ENCODE results near the gene HNRNPA3. TPM values are rescaled to one million over a fixed set of nuclear protein-coding genes. Genes with fewer than 3 reads are reported as not detected.

The HNRNPA3 gene
- polyA plus RNA-seq, 3 donors: 26.5 to 71.7 (median 43.0) TPM

DNA sequence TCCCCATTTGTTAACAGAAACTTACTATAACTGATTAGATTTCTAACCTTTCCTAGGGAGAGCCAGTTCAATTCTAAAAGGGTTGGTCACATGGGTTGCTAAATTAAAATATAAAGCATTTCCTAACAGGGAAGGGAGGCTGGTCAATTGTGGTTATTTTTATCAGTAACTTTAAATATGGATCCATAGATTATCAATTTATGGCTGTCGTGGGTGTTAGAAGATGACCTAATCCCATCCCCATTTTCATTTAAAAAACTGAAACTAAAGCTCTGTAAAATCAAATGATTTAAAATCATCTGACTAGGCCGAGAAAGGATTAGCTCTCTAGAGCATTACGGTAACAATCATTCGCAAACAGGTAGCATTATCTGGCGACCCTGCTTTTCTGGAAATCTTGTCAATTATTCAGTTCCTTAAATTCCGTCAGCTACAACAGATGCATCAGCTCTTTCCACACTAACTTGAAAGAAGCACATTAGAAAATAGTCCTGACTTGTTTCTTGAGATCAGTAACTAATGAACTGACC lies 953 bp upstream of the HNRNPA3 start:
- WGBS (ENCODE audit: insufficient coverage): 0% methylated on average over 4 of the region's 6 CpGs
- Mint-ChIP-seq H3K4me1 (peaks cover 37% of the 10 kb centered on the region), H3K4me3 (peak overlapping the region; percentile 88 to 94)

More for the DNA sequence above, 953 bp upstream of the HNRNPA3 start:
- peak overlapping the region; percentile 99 to 100 for H3K27ac ChIP-seq (ENCODE audit: low read depth in 1 of 2, low read length in 2 of 2)
- H3K4me3 ChIP-seq (replicated peaks in 1 of 3; ENCODE audit: low read depth in 2 of 3, low read length in 3 of 3): peak overlapping the region; percentile 52 to 96 (median 59)
- H4K20me1 ChIP-seq (ENCODE audit: insufficient read depth, low read length): peaks cover 35% of the 10 kb centered on the region
- intact Hi-C loops (cut with micrococcal nuclease): loop anchor here in 1 of 2 donors (2.0 to 5.0 kb wide), 2 partner anchors 44 to 53 kb away; partner anchors contain the start of gene NFE2L2
- H3K4me1 ChIP-seq (ENCODE audit: control insufficient read depth in 1 of 2, insufficient read depth in 2 of 2, low read length in 2 of 2): peaks cover 22 to 28% of the 10 kb centered on the region in 2 donors
- Mint-ChIP-seq H3K27ac (peak overlapping the region; percentile 99 to 100 (median 100)), H3K36me3 (peaks cover 22 to 25% of the 10 kb centered on the region in 2 donors), H3K9me3 (peaks cover 0 to 3% (median 0%) of the 10 kb centered on the region in 7 donors), H3K27me3 (ENCODE audit: low read depth in 3 of 3) (no peaks in the 10 kb centered on the region)
- no peaks in the 10 kb centered on the region for H3K27me3 ChIP-seq (ENCODE audit: control insufficient read depth in 2 of 2, insufficient read depth in 2 of 2, low read length in 2 of 2)
- peaks cover 51% of the 10 kb centered on the region for H3K79me2 ChIP-seq (ENCODE audit: insufficient read depth, low read length)
- peak overlapping the region; percentile 98 for H3K9ac ChIP-seq (ENCODE audit: insufficient read depth, low read length, poor library complexity, severe bottlenecking)
- H3K9me3 ChIP-seq (replicated peaks in 1 of 2; ENCODE audit: control insufficient read depth in 1 of 2, insufficient read depth in 1 of 2, low read length in 2 of 2): no peaks in the 10 kb centered on the region
- peak overlapping the region; percentile 8 for H2AFZ ChIP-seq (ENCODE audit: insufficient read depth, low read depth, low read length, poor library complexity, severe bottlenecking)
- no peak for TF ChIP-seq CTCF (IDR thresholded peaks at IDR 0.05)
- H3K4me2 ChIP-seq (replicated peaks; ENCODE audit: extremely low read depth, low read length, poor library complexity, severe bottlenecking): peak overlapping the region; percentile 67
- peak in 1 of 3 donors; percentile 55 for DNase-seq
- peaks cover 14 to 21% of the 10 kb centered on the region in 2 donors for H3K36me3 ChIP-seq (replicated peaks in 1 of 2; ENCODE audit: control insufficient read depth in 1 of 2, insufficient read depth in 2 of 2, low read length in 2 of 2)
